ENCODE measurements around the gene STRAP. TPM values are rescaled to one million over a fixed set of nuclear protein-coding genes. Genes with fewer than 3 reads are reported as not detected.

The STRAP gene
- total and polyA plus RNA-seq, 2 donors (not counting 3 experiments of a cell fraction or from before 2014, with no cell fraction given): 76.9 to 138 TPM

GRCh38 chr12:15837141-15837790 lies 44.9 kb upstream of the STRAP start:
- FAIRE-seq: no peak
- H3K27ac ChIP-seq (ENCODE audit: insufficient read depth, low read depth, low read length): no peak overlapping the region

More at GRCh38 chr12:15837141-15837790, 44.9 kb upstream of the STRAP start:
- Histone ChIP-seq H3K4me3 (replicated peaks in 1 of 3; ENCODE audit: insufficient read depth in 1 of 3, low read depth in 1 of 3, low read length in 3 of 3) (no peak overlapping the region), H3K9ac (replicated peaks; ENCODE audit: extremely low read depth, insufficient read depth, low read length) (no peak overlapping the region), H4K20me1 (replicated peaks; ENCODE audit: control insufficient read depth, extremely low read depth, insufficient read depth, low read length) (no peaks in the 10 kb centered on the region), H3K9me1 (replicated peaks; ENCODE audit: control insufficient read depth, extremely low read depth, insufficient read depth, low read length) (no peaks in the 10 kb centered on the region), H3K79me2 (ENCODE audit: control insufficient read depth, insufficient read depth, low read length) (no peaks in the 10 kb centered on the region), H3K4me1 (ENCODE audit: control insufficient read depth, extremely low read depth, insufficient read depth, low read length) (no peaks in the 10 kb centered on the region), H3K4me2 (ENCODE audit: insufficient read depth, low read length) (no peak overlapping the region), H3K27me3 (ENCODE audit: control insufficient read depth in 2 of 2, insufficient read depth in 2 of 2, low read length in 2 of 2) (no peaks in the 10 kb centered on the region), H3K9me3 (replicated peaks; ENCODE audit: control insufficient read depth, insufficient read depth, low read length) (no peaks in the 10 kb centered on the region), H3K36me3 (ENCODE audit: control insufficient read depth in 2 of 2, extremely low read depth in 1 of 2, insufficient read depth in 2 of 2, low read length in 2 of 2) (no peaks in the 10 kb centered on the region), H2AFZ (ENCODE audit: low read depth, low read length) (no peak overlapping the region)
- dilution Hi-C loops (cut with MboI; ENCODE audit: extremely low pct_ligation_motif_present, low sequenced_read_pairs) (no loop called here), intact Hi-C loops (cut with micrococcal nuclease) (no loop called here)
- POLR2A ChIA-PET: no interaction called here
- CTCF ChIA-PET: interaction anchor here (0.9 kb wide), 1 partner anchor 123 kb away, joined by 3 read pairs; no protein-coding TSS in a partner anchor
- BruUV-seq (replicated peaks): no TSS peak
- TF ChIP-seq, protein P1, sequence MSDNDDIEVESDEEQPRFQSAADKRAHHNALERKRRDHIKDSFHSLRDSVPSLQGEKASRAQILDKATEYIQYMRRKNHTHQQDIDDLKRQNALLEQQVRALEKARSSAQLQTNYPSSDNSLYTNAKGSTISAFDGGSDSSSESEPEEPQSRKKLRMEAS (IDR thresholded peaks at IDR 0.05; ENCODE audit: insufficient read depth, insufficient read length): no peak
- TF ChIP-seq POLR2AphosphoS5 (IDR thresholded peaks at IDR 0.05; ENCODE audit: insufficient read depth, low read depth, low read length): no peak
- TF ChIP-seq CTCF (IDR thresholded peaks at IDR 0.05; ENCODE audit: extremely low read depth in 1 of 2, insufficient read depth in 1 of 2, low read depth in 1 of 2, low read length in 2 of 2): no peak
- TF ChIP-seq EZH2 (IDR thresholded peaks at IDR 0.05; ENCODE audit: borderline replicate concordance, low read depth, low read length, severe bottlenecking): no peak
- no peak for TF ChIP-seq JUN (IDR thresholded peaks at IDR 0.05; ENCODE audit: borderline replicate concordance, insufficient read depth, insufficient read length, low read depth)
- no peak for TF ChIP-seq MYC (IDR thresholded peaks at IDR 0.05; ENCODE audit: low read depth, low read length)
- no peak for TF ChIP-seq POLR2A (IDR thresholded peaks at IDR 0.05; ENCODE audit: low read depth, low read length)
- TF ChIP-seq GATA2 (IDR thresholded peaks at IDR 0.05; ENCODE audit: insufficient read depth, insufficient read length, low read depth, low read length): no peak
- TF ChIP-seq FOS (IDR thresholded peaks at IDR 0.05; ENCODE audit: borderline replicate concordance, insufficient read depth, low read length): no peak
- no peak for DNase-seq (ENCODE audit: low read depth, low spot score)

All from endothelial cell of umbilical vein (primary cell).